ENCODE data around the gene MED16. TPM values are rescaled to one million over a fixed set of nuclear protein-coding genes. Genes with fewer than 3 reads are reported as not detected.
A peak's percentile ranks its signal among the peaks of the same experiment; 100 is the strongest.

The MED16 gene
- total and polyA plus RNA-seq, 2 of the 13 experiments (the other 11 are each of a cell fraction or from before 2014, with no cell fraction given), result 13.3 to 14.8 TPM

DNA sequence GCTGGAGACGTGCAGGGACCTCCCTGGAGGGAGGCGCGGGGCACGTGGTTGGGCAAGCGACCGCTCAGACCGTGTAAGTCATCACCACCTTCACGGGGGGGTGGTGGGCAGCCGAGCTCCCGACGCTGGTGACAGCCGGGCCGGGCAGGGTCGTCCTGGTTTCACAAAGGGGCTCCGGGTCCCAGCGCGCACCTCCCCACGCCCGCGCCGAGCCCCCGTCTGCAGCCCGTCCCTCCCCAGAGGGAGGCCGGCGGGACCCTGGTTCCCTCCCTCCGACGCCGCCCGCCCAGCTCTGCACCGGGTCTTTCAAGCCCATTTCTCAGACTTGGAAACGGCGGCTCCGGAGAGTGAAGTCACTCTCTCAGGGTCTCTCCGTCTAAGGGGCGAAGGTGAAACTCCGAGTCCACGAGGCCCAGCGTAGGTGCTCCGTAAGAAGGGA, 32.1 kb upstream of the MED16 start (continued):
- TF ChIP-seq ZNF569 (CRISPR knock-in tag; IDR thresholded peaks at IDR 0.05; ENCODE audit: borderline replicate concordance) (0 out of 2 replicates have a peak, but pooled peaks have one; percentile 52), ZNF777 (CRISPR knock-in tag; IDR thresholded peaks at IDR 0.05) (peak; percentile 63; the same call in 1 of the 2 replicates), KDM2A (CRISPR knock-in tag; IDR thresholded peaks at IDR 0.05; ENCODE audit: borderline replicate concordance, low read depth) (peak; percentile 59; the same call in 1 of the 2 replicates), KDM1A (CRISPR knock-in tag; IDR thresholded peaks at IDR 0.05) (peak; percentile 97), ZFP82 (CRISPR knock-in tag; IDR thresholded peaks at IDR 0.05; ENCODE audit: borderline replicate concordance) (peak; percentile 28; the same call in 1 of the 2 replicates), NR2F6 (IDR thresholded peaks at IDR 0.05) (no peak), NR2F6 (CRISPR knock-in tag; IDR thresholded peaks at IDR 0.05) (peak; percentile 16; the same call in 1 of the 2 replicates), NAIF1 (CRISPR knock-in tag; IDR thresholded peaks at IDR 0.05; ENCODE audit: borderline replicate concordance) (peak; percentile 7; the same call in 1 of the 2 replicates), HNRNPL (IDR thresholded peaks at IDR 0.05; ENCODE audit: low read depth, low read length) (0 out of 2 replicates have a peak, but pooled peaks have one; percentile 26), CBFB (CRISPR knock-in tag; IDR thresholded peaks at IDR 0.05) (peak; percentile 17; the same call in 1 of the 2 replicates), SNAI1 (CRISPR knock-in tag; IDR thresholded peaks at IDR 0.05; ENCODE audit: borderline replicate concordance) (0 out of 2 replicates have a peak, but pooled peaks have one; percentile 43), ZNF253 (CRISPR knock-in tag; IDR thresholded peaks at IDR 0.05; ENCODE audit: borderline replicate concordance) (0 out of 2 replicates have a peak, but pooled peaks have one; percentile 44), ZNF788 (CRISPR knock-in tag; IDR thresholded peaks at IDR 0.05; ENCODE audit: borderline replicate concordance) (peak; percentile 2; the same call in 1 of the 2 replicates), ZNF124 (CRISPR knock-in tag; IDR thresholded peaks at IDR 0.05) (0 out of 2 replicates have a peak, but pooled peaks have one; percentile 37), STAT5B (CRISPR knock-in tag; IDR thresholded peaks at IDR 0.05) (no peak), ZNF564 (CRISPR knock-in tag; IDR thresholded peaks at IDR 0.05) (0 out of 2 replicates have a peak, but pooled peaks have one; percentile 40), HES4 (CRISPR knock-in tag; IDR thresholded peaks at IDR 0.05; ENCODE audit: borderline replicate concordance) (peak; percentile 8; the same call in 1 of the 2 replicates), SAP130 (CRISPR knock-in tag; IDR thresholded peaks at IDR 0.05; ENCODE audit: low read depth) (peak; percentile 71)
- TF ChIP-seq, protein P1, sequence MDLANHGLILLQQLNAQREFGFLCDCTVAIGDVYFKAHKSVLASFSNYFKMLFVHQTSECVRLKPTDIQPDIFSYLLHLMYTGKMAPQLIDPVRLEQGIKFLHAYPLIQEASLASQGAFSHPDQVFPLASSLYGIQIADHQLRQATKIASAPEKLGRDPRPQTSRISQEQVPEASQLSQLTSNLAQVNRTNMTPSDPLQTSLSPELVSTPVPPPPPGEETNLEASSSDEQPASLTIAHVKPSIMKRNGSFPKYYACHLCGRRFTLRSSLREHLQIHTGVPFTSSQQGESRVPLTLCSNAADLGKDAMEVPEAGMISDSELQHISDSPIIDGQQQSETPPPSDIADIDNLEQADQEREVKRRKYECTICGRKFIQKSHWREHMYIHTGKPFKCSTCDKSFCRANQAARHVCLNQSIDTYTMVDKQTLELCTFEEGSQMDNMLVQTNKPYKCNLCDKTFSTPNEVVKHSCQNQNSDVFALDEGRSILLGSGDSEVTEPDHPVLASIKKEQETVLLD (CRISPR knock-in tag; IDR thresholded peaks at IDR 0.05; ENCODE audit: low read depth), result no peak; the same call in 1 of the 2 replicates
- TF ChIP-seq, protein P2, sequence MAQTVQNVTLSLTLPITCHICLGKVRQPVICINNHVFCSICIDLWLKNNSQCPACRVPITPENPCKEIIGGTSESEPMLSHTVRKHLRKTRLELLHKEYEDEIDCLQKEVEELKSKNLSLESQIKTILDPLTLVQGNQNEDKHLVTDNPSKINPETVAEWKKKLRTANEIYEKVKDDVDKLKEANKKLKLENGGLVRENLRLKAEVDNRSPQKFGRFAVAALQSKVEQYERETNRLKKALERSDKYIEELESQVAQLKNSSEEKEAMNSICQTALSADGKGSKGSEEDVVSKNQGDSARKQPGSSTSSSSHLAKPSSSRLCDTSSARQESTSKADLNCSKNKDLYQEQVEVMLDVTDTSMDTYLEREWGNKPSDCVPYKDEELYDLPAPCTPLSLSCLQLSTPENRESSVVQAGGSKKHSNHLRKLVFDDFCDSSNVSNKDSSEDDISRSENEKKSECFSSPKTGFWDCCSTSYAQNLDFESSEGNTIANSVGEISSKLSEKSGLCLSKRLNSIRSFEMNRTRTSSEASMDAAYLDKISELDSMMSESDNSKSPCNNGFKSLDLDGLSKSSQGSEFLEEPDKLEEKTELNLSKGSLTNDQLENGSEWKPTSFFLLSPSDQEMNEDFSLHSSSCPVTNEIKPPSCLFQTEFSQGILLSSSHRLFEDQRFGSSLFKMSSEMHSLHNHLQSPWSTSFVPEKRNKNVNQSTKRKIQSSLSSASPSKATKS (CRISPR knock-in tag; IDR thresholded peaks at IDR 0.05), result no peak
- TF ChIP-seq, protein P3, sequence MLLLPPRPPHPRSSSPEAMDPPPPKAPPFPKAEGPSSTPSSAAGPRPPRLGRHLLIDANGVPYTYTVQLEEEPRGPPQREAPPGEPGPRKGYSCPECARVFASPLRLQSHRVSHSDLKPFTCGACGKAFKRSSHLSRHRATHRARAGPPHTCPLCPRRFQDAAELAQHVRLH (CRISPR knock-in tag; IDR thresholded peaks at IDR 0.05; ENCODE audit: borderline replicate concordance, low read depth), result peak; percentile 75
- TF ChIP-seq, protein P4, sequence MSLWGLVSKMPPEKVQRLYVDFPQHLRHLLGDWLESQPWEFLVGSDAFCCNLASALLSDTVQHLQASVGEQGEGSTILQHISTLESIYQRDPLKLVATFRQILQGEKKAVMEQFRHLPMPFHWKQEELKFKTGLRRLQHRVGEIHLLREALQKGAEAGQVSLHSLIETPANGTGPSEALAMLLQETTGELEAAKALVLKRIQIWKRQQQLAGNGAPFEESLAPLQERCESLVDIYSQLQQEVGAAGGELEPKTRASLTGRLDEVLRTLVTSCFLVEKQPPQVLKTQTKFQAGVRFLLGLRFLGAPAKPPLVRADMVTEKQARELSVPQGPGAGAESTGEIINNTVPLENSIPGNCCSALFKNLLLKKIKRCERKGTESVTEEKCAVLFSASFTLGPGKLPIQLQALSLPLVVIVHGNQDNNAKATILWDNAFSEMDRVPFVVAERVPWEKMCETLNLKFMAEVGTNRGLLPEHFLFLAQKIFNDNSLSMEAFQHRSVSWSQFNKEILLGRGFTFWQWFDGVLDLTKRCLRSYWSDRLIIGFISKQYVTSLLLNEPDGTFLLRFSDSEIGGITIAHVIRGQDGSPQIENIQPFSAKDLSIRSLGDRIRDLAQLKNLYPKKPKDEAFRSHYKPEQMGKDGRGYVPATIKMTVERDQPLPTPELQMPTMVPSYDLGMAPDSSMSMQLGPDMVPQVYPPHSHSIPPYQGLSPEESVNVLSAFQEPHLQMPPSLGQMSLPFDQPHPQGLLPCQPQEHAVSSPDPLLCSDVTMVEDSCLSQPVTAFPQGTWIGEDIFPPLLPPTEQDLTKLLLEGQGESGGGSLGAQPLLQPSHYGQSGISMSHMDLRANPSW (CRISPR knock-in tag; IDR thresholded peaks at IDR 0.05; ENCODE audit: borderline replicate concordance), result no peak
- TF ChIP-seq, protein P5, sequence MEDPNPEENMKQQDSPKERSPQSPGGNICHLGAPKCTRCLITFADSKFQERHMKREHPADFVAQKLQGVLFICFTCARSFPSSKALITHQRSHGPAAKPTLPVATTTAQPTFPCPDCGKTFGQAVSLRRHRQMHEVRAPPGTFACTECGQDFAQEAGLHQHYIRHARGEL (CRISPR knock-in tag; IDR thresholded peaks at IDR 0.05), result 0 out of 2 replicates have a peak, but pooled peaks have one; percentile 5
